Measurements from ENCODE around the gene MXD3.

MXD3 gene

GRCh38 chr5:177288191-177288590, 23.5 kb downstream of the MXD3 start:
- DNase-seq (ENCODE audit: low read depth), result no peak
- H3K4me3 ChIP-seq (ENCODE audit: low read depth, low read length), result no peak overlapping the region
- TF ChIP-seq CTCF (IDR thresholded peaks at IDR 0.05; ENCODE audit: low read depth, low read length, missing control alignments), result no peak

DNA sequence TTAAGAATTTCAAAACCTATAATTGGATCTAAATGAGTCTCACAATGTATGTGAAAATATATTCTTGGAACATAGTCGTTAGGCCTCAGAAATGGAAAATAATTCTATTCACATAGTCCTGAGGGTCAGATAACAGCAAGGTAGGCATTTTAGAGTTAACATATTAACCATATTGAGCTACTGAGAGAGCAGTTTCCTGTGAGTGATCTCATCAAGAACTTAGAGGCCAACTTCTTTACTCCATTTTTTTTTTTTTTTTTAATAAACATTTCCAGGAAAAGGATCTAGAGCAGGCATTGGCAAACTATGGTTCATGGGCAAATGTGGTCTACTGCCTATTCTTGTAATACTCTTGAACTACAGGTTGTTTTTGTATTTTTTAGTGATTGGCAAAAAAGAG, 34.8 kb downstream of the MXD3 start:
- no peak overlapping the region for H3K4me3 ChIP-seq (ENCODE audit: low read depth, low read length)
- no peak for TF ChIP-seq CTCF (IDR thresholded peaks at IDR 0.05; ENCODE audit: low read depth, low read length, missing control alignments)
- no peak for DNase-seq (ENCODE audit: low read depth)

DNA sequence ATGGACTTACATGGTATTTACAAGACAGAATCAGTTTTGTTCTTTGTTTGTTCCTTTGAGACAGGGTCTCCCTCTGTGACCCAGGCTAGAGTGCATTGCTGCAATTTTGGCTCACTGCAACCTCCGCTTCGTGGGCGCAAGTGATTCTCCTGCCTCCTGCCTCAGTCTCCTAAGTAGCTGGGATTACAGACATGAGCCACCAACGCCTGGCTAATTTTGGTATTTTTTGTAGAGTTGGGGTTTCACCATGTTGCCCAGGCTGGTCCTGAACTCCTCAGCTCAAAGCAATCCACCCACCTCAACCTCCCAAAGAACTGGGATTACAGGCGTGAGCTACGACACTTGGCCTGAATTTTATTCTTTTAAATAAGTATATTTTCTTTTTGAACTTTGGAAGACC, 35.8 kb downstream of the MXD3 start:
- no peak for DNase-seq (ENCODE audit: low read depth)
- no peak overlapping the region for H3K4me3 ChIP-seq (ENCODE audit: low read depth, low read length)
- no peak for TF ChIP-seq CTCF (IDR thresholded peaks at IDR 0.05; ENCODE audit: low read depth, low read length, missing control alignments)

DNA sequence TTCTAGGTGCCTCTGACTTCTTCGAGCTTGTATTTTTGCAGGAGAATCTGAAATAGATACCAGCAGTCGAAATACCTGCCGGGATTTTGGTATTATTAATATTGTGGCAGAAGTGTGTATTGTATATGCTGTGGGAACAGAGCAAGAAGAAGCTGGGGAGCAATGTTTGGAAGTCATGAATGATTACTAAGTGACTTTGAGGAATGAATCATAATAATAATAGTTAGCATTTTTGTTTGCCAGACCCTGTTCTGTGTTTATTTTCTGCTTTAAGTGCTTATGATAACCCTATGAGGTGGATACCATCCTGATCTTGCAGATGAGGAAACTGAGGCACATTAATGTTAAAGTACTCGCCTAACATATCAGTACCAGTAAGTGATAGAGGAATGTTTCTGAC, 40.6 kb downstream of the MXD3 start:
- no peak overlapping the region for H3K4me3 ChIP-seq (ENCODE audit: low read depth, low read length)
- TF ChIP-seq CTCF (IDR thresholded peaks at IDR 0.05; ENCODE audit: low read depth, low read length, missing control alignments), result no peak
- DNase-seq (ENCODE audit: low read depth), result no peak

GRCh38 chr5:177270653-177271052, 41.0 kb downstream of the MXD3 start:
- DNase-seq (ENCODE audit: low read depth), result no peak
- no peak overlapping the region for H3K4me3 ChIP-seq (ENCODE audit: low read depth, low read length)
- no peak for TF ChIP-seq CTCF (IDR thresholded peaks at IDR 0.05; ENCODE audit: low read depth, low read length, missing control alignments)

GRCh38 chr5:177269976-177270375, 41.7 kb downstream of the MXD3 start:
- no peak overlapping the region for H3K4me3 ChIP-seq (ENCODE audit: low read depth, low read length)
- no peak for TF ChIP-seq CTCF (IDR thresholded peaks at IDR 0.05; ENCODE audit: low read depth, low read length, missing control alignments)
- no peak for DNase-seq (ENCODE audit: low read depth)

DNA sequence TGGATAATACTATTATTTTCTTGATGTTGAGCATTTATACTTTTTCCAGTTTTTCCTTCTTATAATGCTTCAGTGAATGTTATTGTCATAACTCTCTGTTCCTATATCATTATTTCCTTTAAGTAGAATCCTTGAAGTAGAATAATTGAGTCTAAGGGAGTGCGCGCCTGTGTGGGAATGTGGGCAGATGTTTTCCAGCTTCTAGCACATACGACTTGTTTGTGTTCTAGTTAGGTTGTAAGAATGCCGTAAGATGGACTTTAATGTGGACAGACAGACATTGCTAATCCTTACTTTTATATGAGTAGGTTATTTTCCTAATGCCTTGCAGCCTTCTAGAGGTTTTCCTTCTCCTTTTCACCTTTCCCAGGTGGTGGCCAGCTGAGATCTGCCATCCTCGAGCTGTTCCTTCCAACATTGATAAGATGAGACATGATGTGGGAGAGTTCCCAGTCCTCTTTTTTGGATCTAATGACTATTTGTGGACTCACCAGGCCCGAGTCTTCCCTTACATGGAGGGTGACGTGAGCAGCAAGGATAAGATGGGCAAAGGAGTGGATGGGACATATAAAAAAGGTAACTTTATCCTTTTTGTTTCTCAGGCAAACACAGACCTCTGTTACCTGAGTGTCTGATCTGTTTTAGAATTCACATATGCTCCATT, 42.3 kb downstream of the MXD3 start:
- TF ChIP-seq CTCF (IDR thresholded peaks at IDR 0.05; ENCODE audit: low read depth, low read length, missing control alignments), result no peak
- DNase-seq (ENCODE audit: low read depth), result no peak
- no peak overlapping the region for H3K4me3 ChIP-seq (ENCODE audit: low read depth, low read length)
